K562 (cell line): ENCODE data around the gene NDUFB3.
"Not testable (repeated sequence)": the region's sequence is repeated elsewhere in the genome, so short reads cannot be mapped to it uniquely, and the experiment has no call there.

Experiments used
- ARNT ChIP-seq, 2 experiments: fragments of 450-650 bp; IDR thresholded peaks; 2 replicates each; pipeline ENCODE4 v1.6.1; 2016; ENCODE audit warnings: mild to moderate bottlenecking in 1 of 2
- BACH1 ChIP-seq: fragments of 200-800 bp; sonication (Bioruptor generic); IDR thresholded peaks from 2 replicates; pipeline ENCODE4 v1.6.1; 2016; ENCODE audit warnings: missing genetic modification characterization, missing compliant biosample characterization
- RBM17 ChIP-seq: fragments of 200-400 bp; formaldehyde crosslinking; IDR thresholded peaks from 2 replicates; pipeline ENCODE4 v1.6.1; 2017; ENCODE audit warnings: low read depth, mild to moderate bottlenecking, low read length, borderline replicate concordance
- TARDBP ChIP-seq: fragments of 450-650 bp; IDR thresholded peaks from 2 replicates; pipeline ENCODE4 v1.6.1; 2016
- U2AF1 ChIP-seq: fragments of 200-400 bp; formaldehyde crosslinking; optimal IDR thresholded peaks from 2 replicates; pipeline ENCODE3; 2017; ENCODE audit warnings: mild to moderate bottlenecking, low read depth, low read length, moderate library complexity
- YBX1 ChIP-seq: fragments of 450-650 bp; IDR thresholded peaks from 2 replicates; pipeline ENCODE4 v1.7.1; 2016; ENCODE audit warnings: mild to moderate bottlenecking
- ZNF24 ChIP-seq: fragments of 450-650 bp; IDR thresholded peaks from 2 replicates; pipeline ENCODE4 v1.6.1; 2016

DNA sequence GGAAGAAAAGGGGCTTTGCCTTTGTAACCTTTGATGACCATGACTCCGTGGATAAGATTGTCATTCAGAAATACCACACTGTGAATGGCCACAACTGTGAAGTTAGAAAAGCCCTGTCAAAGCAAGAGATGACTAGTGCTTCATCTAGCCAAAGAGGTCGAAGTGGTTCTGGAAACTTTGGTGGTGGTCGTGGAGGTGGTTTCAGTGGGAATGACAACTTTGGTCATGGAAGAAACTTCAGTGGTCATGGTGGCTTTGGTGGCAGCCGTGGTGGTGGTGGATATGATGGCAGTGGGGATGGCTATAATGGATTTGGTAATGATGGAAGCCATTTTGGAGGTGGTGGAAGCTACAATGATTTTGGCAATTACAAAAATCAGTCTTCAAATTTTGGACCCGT, 8.3 kb upstream of the NDUFB3 start:
- not testable (repeated sequence) for TF ChIP-seq ZNF24; ARNT (IDR thresholded peaks at IDR 0.05); U2AF1; TARDBP; BACH1 (tag); RBM17; YBX1
